HG03432 (cell line): Measurements from ENCODE around the gene RREB1.

Source experiments
- ATAC-seq: cut with Tn5 transposase; IDR thresholded peaks from one replicate; pipeline ENCODE4 v1.9.1; 2021; ENCODE audit warnings: mild to moderate bottlenecking, moderate library complexity; ENCODE audit not compliant: unreplicated experiment

RREB1 gene, protein sequence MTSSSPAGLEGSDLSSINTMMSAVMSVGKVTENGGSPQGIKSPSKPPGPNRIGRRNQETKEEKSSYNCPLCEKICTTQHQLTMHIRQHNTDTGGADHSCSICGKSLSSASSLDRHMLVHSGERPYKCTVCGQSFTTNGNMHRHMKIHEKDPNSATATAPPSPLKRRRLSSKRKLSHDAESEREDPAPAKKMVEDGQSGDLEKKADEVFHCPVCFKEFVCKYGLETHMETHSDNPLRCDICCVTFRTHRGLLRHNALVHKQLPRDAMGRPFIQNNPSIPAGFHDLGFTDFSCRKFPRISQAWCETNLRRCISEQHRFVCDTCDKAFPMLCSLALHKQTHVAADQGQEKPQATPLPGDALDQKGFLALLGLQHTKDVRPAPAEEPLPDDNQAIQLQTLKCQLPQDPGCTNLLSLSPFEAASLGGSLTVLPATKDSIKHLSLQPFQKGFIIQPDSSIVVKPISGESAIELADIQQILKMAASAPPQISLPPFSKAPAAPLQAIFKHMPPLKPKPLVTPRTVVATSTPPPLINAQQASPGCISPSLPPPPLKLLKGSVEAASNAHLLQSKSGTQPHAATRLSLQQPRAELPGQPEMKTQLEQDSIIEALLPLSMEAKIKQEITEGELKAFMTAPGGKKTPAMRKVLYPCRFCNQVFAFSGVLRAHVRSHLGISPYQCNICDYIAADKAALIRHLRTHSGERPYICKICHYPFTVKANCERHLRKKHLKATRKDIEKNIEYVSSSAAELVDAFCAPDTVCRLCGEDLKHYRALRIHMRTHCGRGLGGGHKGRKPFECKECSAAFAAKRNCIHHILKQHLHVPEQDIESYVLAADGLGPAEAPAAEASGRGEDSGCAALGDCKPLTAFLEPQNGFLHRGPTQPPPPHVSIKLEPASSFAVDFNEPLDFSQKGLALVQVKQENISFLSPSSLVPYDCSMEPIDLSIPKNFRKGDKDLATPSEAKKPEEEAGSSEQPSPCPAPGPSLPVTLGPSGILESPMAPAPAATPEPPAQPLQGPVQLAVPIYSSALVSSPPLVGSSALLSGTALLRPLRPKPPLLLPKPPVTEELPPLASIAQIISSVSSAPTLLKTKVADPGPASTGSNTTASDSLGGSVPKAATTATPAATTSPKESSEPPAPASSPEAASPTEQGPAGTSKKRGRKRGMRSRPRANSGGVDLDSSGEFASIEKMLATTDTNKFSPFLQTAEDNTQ (N-terminal part only)

GRCh38 chr6:7107578-7108195 is at the start of gene RREB1:
Gene RREB1, plus strand, starts transcription at chr6:7107961. Its CDS starts 73,951 bp downstream, at chr6:7181912.
- ATAC-seq = peak; percentile 73

GRCh38 chr6:7058250-7058923 is 49.4 kb upstream of the RREB1 start:
- ATAC-seq = no peak

- no peak for ATAC-seq
Measured at GRCh38 chr6:7060769-7061516, 46.8 kb upstream of the RREB1 start.

GRCh38 chr6:7062451-7063162 is 45.2 kb upstream of the RREB1 start:
- ATAC-seq = no peak

GRCh38 chr6:7067305-7067704 is 40.5 kb upstream of the RREB1 start:
- ATAC-seq = no peak

DNA sequence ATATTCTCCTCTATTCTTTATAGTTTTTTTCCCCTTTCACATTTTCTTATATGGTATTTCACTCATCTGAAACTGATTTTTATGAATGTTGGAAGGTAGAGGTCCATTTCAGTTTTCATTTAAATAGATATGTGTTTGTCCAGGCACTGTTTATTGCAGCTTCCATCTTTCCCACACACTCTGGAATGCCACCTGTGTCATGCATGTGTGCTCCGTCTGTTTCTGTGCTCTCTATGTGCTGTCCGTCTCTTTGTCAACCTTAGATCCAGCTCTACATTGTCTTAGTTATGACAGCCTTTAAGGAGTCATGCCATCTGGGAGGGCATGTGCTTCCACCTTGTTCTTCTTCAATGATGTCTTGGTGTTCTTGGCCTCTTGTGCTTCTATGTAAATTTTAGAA is 36.4 kb upstream of the RREB1 start:
- ATAC-seq = no peak

DNA sequence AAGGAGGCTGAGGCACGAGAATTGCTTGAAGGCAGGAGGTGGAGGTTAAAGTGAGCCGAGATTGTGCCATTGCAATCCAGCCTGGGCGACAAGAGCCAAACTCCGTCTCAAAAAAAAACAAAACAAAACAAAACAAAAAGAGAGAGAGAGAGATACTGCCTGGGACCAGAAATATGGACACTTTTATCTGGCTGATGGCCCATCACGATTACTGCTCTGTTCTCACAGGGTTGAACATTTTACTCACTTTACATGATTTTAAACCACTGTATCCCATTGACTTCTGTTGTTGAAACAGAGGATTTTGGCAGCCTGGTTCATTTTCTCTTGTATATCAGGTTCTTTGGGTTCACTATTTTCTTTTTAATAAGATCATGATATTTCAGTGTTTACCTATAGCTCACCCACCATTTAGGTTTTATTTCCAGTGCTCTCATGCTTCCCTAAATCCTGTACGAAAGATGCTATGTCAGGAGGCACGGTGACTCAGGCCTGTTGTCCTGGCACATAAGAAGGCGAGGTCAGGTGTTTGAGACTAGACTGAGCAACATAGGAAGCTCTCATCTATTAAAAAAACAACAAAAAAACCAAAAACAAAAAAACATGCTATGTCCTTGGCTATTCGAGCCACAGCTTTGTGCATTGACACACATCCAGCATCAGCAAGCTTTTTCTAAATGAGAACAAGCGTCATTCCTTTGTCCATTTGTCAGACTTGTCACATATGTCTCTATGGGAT is 34.5 kb upstream of the RREB1 start:
- no peak for ATAC-seq

DNA sequence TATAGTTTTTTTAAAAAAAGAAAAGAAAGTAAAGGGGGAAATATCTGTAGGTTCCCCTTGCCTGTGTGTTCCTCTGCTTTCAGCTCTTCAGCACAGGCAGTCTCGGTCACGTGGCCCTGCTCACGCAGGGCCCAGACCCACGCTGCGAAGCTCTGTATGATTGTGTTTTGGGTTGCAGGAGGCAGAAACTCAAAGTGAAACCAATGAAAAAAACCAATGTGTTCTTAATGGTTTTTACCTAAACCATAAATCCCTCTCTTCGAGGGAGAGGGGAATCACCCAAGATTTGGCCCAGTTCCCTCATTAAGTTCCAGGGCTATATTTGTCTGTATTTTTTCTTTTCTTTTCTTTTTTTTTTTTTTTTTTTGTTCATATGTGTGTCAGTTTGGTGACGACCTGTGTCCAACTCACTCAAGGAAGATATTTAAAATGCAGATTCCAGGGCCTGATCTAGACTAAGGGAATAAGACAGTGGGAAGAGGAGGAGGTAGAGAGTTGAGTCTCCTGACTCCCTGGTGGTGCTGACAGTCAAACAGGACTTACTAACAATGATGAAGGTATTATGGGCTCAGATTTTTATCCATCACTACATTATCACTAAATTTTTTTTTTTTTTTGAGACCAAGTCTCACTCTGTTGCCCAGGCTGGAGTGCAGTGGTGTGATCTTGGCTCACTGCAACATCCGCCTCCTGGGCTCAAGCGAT is 33.8 kb upstream of the RREB1 start:
- ATAC-seq = peak; percentile 99

GRCh38 chr6:7074870-7075269 is 32.9 kb upstream of the RREB1 start:
- ATAC-seq = no peak

- ATAC-seq = no peak
Measured at GRCh38 chr6:7075341-7076000, 32.3 kb upstream of the RREB1 start.

GRCh38 chr6:7077856-7078255 is 29.9 kb upstream of the RREB1 start:
- ATAC-seq = no peak

GRCh38 chr6:7078856-7079255 is 28.9 kb upstream of the RREB1 start:
- no peak for ATAC-seq

- ATAC-seq = no peak
Measured at GRCh38 chr6:7080311-7080710, 27.4 kb upstream of the RREB1 start.

- ATAC-seq = peak; percentile 49
Measured at GRCh38 chr6:7085911-7086310, 21.9 kb upstream of the RREB1 start.

DNA sequence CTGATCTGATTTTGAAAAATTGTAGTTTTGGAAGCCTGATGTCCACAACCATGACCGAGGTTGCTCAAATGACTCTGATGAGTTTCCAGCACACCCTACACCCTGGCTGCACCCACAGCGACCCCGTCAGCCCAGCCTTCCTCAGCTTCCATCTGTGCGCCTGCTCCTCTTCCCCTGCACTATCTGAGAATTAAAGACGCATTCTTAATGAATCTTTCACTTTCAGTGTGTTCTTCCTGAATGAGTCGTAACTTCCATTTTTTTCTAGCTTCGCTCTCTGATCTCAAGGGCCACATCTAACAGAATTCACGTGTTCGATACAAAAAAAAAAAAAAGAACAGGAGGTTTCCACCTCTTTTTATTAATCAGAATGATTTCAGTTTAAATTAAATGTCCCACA is 21.3 kb upstream of the RREB1 start:
- peak; percentile 73 for ATAC-seq

GRCh38 chr6:7087066-7087465 is 20.7 kb upstream of the RREB1 start:
- peak; percentile 13 for ATAC-seq

GRCh38 chr6:7087491-7087979 is 20.2 kb upstream of the RREB1 start:
- ATAC-seq = peak; percentile 56
